GM18511 (cell line): ENCODE measurements around the gene ZNF521.

Source experiments
- ATAC-seq: cut with Tn5 transposase; IDR thresholded peaks from one replicate; pipeline ENCODE4 v1.9.1; 2021; ENCODE audit warnings: mild to moderate bottlenecking, moderate library complexity; ENCODE audit not compliant: unreplicated experiment

Gene ZNF521

GRCh38 chr18:25086876-25087275 is 265.1 kb downstream of the ZNF521 start:
- ATAC-seq = no peak

GRCh38 chr18:25081001-25081400 is 271.0 kb downstream of the ZNF521 start:
- no peak for ATAC-seq

GRCh38 chr18:25080211-25080610 is 271.8 kb downstream of the ZNF521 start:
- no peak for ATAC-seq

- ATAC-seq = no peak
These were observed 273.8 kb downstream of the ZNF521 start for GRCh38 chr18:25077944-25078723.

- no peak for ATAC-seq
These were observed 274.7 kb downstream of the ZNF521 start for GRCh38 chr18:25077038-25077943.

- ATAC-seq = no peak
These were observed 276.2 kb downstream of the ZNF521 start for GRCh38 chr18:25075783-25076182.

- ATAC-seq = no peak
These were observed 276.6 kb downstream of the ZNF521 start for GRCh38 chr18:25075331-25075730.

- ATAC-seq = no peak
These were observed 277.0 kb downstream of the ZNF521 start for GRCh38 chr18:25074925-25075324.

GRCh38 chr18:25072205-25072604 is 279.8 kb downstream of the ZNF521 start:
- no peak for ATAC-seq

- no peak for ATAC-seq
These were observed 284.5 kb downstream of the ZNF521 start for GRCh38 chr18:25067275-25068025.

- no peak for ATAC-seq
These were observed 285.4 kb downstream of the ZNF521 start for GRCh38 chr18:25066516-25066915.

GRCh38 chr18:25062720-25063119 is 289.2 kb downstream of the ZNF521 start:
- ATAC-seq = no peak

- ATAC-seq = no peak
These were observed 290.6 kb downstream of the ZNF521 start for GRCh38 chr18:25061395-25061794.

- ATAC-seq = no peak
These were observed 293.4 kb downstream of the ZNF521 start for GRCh38 chr18:25058521-25058920.

GRCh38 chr18:25057491-25058050 is 294.4 kb downstream of the ZNF521 start:
- ATAC-seq = no peak

- ATAC-seq = no peak
These were observed 295.5 kb downstream of the ZNF521 start for GRCh38 chr18:25056429-25056828.

- ATAC-seq = no peak
These were observed 296.9 kb downstream of the ZNF521 start for GRCh38 chr18:25055076-25055475.

GRCh38 chr18:25053466-25053865 is 298.5 kb downstream of the ZNF521 start:
- ATAC-seq = no peak

- ATAC-seq = no peak
These were observed 299.4 kb downstream of the ZNF521 start for GRCh38 chr18:25052511-25052921.

GRCh38 chr18:25050605-25051004 is 301.4 kb downstream of the ZNF521 start:
- no peak for ATAC-seq

GRCh38 chr18:25047983-25048382 is 304.0 kb downstream of the ZNF521 start:
- ATAC-seq = no peak
